ENCODE data around the gene ENOX1.

The ENOX1 gene

DNA sequence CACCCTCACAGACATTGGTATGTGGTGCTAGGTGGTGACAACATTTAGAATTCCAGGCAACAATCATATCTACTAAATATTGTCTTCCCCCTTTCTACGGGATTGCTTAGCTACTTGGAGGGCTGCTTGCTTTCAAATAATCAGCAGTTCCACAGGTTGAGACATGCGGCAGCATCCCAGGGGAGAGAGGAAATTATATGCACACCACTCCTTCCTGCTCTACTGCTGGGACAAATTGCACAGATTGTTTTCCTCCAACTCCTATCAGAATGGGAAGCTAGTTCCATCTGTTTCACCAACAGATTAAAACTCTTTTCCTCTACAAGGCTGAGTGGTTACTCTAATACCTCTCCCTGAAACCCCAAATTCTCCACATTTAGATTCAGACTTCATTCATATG, 488.0 kb downstream of the ENOX1 start:
- no peak for DNase-seq

DNA sequence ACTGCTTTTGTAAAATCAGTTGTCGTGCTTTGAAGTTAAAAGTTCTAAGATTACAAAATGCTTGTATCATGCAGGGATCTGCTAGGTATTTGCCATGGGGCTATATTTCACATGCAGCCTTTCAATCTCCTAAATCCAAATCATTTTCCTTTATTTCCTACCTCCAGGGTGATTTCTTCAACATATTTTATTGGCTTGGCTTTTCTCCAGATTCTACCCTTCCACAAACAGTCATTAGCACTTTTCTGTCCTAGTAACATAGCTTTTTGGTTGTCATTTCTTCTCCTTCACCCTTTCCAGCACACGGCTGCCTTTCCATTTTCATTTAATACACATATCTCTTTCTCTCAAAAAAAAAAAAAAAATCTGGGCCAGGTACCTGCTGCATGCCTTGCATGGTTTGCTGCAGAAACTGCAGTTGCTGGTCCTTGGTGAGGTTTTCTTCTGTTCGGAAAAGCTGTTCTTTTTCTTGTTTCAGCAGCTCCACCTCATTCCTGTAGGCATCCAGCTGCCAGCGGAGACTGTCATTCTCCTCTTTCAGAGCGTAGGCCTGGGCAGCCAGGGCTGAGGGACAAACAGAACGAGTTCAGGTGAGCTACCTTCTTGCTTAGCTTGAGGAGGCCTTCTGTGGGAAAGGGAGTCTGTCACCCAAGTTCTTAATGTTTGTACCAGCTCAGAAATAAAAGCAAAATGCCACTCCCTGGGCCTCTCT, 488.6 kb downstream of the ENOX1 start:
- no peak for DNase-seq

DNA sequence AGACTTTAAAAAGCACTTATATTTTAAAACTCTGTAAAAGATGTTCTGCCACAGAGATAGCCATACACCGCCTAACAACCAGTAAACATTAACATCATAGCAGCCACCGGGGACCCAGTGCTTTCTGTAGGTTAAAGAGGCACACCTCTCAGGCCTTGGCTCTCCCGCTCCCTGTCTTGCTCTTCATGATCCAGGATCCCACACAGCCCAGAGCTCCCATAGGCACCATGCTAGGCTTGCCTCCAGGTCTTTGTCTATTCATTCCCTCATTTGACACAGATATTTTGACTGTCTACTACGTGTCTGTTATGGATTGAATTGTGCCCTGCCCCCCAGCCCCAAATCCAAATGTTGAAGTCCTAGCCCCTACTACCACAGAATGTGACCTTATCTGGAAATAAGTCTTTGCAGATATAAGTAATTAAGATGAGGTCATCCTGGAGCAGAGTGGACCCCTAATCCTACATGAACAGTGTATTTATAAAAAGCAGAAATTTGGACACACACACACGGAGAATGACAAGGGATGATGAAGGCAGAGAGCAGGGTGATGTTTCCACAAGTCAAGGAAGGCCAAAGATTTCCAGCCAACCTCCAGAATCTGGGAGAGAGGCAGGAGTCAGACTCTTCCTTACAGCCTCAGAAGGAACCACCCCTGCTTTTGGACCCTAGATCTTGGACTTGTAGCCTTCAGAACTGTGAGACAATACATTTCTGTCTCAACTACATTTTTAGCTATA, 490.8 kb downstream of the ENOX1 start:
- no peak for DNase-seq

DNA sequence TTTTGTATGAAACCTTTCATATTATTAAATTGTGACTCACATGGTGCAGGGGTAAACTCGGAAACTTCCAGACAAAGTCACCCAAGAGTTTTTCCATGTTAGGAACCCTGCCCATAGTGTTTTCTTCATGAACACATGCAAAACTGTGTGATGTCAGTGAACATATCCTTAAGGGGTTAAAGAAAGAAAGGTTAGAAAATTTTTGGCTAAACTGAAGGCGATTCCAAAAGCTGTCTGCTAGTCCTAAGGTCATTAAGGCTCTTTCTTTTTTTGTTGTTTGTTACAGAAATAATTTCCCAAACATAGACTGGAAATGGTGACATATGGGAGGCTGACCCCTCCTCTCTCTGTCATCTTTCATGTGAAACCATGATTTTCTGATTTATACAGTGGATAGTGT, 491.5 kb downstream of the ENOX1 start:
- no peak for DNase-seq

DNA sequence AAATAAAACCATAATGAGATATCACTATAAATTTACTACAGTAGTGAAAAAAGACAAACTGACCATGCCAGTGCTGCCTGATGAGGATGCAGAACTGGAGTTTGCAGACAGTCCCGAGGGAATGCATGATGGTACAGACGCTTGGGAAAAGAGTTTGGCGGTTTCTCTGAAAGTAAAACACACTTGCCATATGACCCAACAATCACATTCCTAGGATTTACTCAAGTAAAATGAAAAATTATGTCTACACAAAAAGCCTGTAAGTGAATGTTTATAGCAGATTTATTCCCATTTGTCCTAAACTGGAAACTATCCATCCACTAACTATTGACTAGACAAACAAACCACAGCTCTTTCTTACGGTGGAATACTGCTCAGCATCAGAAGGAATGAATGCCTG, 492.4 kb downstream of the ENOX1 start:
- DNase-seq = no peak

DNA sequence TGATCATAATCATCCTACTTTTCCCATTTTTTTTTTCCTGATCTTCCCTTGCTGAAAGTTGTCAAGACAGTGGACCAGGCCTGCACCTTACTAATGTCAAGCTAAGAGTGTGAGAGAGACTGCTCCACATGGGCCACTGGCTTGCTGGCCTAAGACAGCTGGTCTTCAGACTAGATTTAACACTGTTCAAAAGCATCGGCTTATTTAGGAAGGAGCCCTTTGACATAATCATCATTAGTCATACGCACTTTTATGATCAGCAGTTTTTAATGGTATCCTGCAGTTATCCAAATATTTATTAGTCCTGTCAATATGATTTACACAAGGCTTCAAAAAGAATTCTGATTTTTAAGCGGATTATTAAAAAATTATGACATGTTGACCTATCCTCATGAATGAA, 492.8 kb downstream of the ENOX1 start:
- DNase-seq = no peak

DNA sequence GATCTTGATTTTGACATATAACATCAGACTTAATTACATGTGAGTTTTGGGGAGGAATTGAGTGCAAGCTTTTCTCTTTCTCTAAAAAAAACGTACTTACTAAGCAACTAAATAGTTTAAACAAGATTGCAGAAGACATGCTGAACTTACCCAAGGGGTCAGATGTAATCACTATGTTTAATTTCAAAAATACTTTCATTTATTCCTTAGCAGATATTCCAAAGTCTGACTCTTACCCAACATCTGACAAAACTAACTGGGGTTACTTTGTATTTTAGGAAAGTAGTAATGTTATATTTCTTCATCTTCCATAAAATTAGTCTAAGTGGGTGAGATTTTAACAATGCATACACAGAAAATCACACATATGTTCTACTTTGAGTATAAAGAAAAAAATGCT, 493.2 kb downstream of the ENOX1 start:
- no peak for DNase-seq

DNA sequence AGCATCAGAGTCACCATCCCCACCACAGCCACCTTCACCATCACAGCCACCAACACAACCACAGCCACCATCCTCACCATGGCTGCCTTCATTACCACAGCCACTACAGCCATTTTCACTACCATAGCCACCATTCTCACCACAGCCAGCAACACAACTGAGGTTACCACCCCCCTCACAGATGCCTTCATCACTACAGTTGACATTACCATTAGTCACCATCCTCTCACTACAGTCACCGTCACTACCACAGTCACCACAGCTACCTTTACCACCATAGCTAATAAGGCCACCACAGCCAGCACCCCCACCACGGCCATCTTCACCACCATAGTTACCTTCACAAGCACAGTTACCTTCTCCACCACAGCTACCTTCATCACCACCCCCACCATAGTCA, 493.8 kb downstream of the ENOX1 start:
- DNase-seq = peak; percentile 4

DNA sequence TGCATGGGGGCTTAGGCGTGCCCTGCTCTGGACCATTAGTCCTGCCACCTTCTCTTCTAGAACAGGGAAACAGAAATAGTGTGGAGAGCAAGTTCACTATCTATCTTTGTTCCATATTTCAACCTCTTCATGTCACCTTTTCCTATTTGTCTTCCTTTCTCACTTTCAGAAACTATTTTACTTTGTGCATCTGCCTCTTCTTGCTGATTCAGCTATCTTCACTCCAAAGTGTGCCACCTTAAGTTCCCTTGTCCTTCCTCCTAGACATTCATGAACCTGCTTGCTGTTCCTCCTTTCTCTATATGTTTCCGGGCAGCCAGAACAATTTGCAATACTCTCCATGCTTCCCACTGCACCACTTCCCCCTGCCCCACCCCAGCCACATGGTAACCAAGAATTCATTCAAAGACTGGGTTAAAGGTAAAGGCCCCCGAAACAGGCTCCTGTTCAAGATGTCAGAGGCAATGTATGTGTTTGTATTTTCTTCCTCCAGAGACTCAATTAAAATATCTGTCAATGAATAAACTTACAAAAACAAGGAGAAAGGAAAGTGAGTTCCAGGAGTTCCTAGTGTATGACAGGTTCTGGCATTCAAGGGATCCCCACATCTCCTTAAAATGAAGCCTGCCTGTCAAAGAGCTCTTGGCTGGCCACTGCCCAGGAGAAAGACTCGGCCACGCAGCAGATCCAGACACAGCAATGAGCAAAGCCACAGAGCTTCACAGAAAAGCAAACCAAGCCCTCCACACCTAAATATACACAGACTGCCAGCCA, 495.3 kb downstream of the ENOX1 start:
- DNase-seq = no peak

DNA sequence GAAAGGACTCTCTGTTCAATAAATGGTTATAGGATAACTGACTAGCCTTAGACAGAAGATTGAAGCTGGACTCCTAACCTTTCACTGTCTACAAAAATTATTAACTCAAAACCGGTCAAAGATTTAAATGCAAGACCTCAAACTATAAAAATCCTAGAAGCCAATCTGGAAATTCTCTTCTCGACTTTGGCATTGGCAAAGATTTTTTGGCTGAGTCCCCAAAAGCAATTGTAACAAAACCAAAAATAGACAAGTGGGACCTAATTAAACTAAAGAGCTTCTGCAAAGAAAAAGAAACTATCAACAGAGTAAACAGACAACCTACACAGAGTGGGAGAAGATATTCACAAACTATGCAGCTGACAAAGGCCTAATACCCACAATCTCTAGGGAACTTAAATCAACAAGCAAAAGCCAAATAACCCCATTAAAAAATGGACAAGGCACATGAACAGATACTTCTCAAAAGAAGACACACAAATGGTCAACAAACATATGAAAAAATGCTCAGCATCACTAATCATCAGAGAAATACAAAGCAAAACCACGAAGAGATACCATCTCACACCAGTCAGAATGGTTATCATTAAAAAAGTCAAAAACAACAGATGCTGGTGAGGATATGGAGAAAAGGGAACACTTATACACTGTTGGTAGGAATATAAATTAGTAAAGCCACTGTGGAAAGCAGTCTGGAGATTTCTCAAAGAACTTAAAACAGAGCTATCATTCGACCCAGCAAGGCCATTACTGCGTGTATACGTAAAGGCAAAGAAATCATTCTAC, 497.1 kb downstream of the ENOX1 start:
- DNase-seq = no peak

DNA sequence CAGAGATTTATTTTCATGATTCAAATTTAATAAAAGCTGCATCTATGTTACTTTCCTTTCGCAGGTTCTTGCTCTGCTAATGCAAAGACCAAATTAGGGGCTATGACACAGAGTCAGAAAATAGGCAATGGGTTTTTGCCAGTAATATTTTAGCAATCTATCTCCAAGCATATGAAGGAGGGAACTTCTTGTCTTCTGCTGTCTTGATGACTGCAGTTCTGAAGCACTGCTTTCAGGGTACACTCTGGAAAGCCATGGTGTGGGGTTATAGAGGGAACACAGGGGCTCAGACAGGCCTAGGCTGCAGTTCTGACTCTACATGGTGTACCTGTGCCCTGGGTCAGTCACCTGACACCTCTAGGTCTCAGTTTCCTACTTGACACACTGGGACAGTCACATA, 500.0 kb downstream of the ENOX1 start:
- no peak for DNase-seq

DNA sequence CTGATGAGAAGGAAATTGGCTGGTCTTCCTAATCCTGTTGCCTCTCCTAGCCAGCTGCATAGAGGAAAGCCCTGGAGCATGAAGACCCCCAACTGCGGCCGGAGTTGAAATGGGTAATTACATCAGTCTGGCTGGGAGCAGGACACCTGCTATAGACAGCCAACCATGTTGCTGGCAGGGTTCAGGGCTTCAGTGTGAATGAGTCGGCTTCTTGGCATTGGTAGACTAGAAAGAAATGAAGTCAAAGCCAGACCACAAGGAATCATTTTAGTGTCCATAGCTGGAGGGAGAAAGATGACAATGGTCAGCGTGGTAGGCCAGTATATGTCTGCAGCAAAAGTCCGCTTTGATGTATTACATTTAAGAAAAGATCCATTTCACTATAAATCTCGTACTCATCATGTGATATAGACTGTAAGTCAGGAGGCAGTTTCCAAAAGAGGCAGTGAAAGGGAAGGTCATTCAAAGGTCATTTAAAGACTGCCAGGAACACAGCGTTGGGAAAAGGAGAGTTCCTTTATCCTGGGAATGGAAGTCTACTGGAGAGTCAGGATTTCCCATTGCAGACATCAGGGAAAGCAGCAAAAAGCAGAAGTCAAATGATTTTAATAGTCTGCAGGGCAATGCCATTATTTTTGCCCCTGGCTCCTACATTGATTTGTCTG, 500.7 kb downstream of the ENOX1 start:
- no peak for DNase-seq

DNA sequence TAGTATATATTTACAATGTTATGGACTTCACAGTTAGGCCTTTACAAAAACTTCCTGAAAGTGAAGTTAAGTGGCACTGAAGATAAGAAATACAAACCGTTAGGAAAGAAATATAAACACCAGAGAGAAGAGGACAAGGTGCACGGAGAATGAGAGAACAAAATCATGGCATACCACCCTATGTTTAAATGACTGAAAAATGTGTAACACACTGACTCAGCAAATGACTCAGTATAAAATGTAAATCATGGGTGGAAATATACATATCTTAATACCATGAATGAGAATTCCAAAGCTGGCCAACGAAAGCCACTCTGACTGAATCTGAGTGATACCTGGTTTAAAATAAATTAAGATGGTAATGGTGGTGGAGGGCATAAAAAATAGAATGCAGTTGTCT, 502.6 kb downstream of the ENOX1 start:
- no peak for DNase-seq

DNA sequence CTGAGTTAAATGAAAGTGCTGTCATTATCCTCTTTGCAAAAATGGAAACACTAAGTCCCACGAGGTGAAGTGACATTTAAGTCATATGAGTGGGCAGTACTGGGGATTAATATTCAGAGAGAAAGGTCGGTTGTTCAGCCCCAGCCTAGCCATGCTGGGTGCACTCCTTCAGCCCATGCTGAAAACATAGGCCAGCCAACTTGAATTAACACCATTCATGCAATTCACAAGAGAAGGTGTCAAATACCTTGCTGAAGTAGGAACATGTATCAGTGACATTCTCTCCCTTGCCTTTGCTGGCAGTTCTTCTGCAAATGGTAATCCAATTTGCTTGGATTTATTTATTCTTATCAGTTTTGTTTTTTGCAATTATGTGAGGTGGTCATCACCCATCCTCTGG, 507.1 kb downstream of the ENOX1 start:
- DNase-seq = no peak

DNA sequence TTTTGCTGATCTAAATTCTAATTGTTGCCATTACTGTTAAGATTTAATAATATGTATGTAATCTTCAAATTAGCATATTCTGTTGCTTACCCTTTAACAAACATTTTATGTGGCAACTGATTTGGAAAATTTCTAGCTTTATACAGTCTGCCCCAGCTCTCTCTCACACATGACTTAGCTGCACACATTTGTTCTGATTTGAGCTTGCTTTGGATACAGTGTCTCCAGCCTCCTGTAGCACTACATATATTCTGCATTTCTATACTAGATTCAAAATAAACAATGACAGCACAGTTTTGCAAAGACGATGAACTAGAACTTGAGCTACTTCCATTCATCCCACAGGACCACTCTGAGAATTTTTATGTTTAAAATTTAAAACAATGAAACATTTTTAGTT, 508.6 kb downstream of the ENOX1 start:
- DNase-seq = no peak

DNA sequence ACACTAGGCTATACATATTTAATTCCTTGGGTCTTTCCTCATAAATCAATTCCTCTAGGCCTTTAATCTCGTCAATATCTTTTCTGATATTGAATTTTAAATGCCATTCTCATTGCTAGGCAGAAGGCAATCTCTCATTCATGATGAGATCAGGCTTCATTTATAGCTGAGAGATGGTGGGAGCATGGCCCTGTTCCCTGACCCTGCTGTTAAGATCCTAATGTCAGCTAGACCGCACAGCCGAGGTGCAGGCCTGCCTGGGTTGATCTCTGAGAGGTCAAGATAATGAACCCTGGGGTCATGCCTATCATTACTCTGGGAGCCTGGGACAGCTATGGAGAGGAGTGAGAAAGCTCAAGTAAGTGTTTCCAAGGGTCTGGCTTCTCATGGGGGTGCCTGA, 509.6 kb downstream of the ENOX1 start:
- no peak for DNase-seq

DNA sequence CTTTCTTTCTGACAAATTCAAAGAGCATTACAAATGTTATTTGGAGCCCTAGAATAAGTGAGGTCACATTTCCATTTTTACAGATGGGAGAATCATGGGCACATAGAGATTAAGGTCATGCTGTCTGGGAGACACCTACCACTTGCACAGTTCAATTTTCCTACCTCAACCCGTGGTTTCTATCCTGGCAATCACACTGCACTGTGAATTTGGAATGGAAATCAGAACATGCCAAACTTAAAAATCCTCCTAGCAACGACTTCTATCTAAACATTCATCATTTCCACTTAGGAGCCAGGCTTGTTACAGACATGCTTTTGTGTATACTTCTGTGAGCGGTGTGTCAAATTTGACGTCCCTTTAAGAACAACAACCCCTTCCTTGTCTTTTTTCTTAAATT, 511.9 kb downstream of the ENOX1 start:
- no peak for DNase-seq

DNA sequence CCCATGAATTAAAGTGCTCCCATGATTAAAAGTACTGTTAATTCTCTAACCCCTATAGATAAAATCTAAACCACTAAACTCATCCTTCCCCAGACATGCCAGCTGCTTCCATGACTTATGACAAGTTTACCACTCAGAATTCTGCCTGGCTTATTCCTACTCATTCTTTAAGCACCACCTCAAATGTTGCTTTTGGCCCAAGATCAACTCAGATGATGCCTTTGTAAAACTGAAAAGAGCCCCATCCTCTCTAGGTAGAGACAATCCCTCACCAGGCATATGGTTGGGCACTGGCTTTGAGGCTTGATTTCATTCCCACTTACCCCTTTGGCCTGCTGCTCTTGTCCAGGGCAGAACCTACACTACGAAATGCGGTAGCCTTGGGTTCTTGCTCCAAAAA, 513.4 kb downstream of the ENOX1 start:
- no peak for DNase-seq

DNA sequence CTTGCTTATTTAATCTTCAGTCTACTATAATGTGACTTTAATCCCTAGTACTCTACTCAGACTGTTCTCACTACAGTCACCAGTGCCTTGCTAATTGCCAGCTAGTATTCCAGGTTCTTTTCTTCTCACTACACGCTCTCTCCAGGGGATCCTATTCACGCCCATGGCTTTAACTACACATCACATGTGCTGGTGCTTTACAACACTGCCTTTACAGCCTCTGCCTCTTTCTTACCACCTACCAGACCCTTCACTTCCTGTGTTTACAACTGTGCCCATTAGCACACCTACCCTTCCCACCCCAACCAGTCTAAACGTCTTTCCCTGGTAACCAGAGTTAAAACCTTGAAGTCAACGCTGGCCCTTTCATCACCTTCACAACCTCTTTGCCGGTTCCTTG, 513.9 kb downstream of the ENOX1 start:
- no peak for DNase-seq

DNA sequence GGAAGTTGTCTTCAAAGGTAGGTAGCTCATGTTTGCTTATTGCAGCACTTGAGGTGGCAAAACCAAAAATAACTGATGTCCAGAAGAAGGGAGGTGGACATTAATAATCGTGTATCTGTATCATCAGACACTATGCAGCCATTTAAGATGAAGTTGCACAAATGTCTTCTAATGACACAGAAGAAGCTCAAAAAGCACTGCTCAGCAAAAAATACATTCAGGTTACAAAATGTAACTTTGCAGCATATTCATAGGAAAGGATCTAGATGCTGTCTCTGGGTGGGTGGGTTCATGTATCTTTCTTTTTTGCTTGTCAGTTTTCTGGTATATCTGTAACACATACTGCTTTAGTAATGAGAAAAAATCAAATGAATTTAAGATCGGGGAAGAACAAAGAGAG, 515.6 kb downstream of the ENOX1 start:
- no peak for DNase-seq

DNA sequence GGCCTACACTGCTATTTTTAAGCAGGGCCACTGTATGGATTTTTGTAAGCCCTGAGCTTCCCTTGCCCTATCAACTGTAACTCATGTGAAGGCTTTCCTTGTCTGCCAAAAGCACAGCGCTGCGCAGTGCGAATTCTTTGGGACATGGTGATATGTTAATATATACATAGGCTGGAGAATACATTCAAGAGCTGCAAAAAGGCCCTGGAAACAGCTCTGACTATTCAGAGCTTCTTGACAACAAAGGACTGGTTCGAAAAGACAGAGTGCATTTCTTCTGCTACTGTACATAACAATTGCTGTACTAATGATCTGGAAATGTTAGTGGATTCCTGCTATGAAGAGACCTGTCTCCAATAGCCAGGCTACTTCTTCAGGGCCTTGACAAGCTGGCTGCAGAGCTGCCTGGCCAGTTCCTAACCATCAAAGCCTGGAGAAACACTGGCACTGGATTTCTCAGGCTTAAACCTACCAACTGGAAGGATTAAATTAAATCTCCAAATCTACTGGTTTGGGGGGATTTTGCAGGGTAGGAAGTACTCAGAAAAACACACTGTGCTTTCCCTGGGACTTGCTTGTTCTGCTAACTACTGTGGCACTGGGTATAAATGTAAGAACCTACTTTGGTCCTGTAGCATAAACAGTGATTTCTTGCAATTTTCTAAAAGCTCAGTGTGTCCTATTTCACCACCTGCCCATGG, 516.5 kb downstream of the ENOX1 start:
- no peak for DNase-seq

DNA sequence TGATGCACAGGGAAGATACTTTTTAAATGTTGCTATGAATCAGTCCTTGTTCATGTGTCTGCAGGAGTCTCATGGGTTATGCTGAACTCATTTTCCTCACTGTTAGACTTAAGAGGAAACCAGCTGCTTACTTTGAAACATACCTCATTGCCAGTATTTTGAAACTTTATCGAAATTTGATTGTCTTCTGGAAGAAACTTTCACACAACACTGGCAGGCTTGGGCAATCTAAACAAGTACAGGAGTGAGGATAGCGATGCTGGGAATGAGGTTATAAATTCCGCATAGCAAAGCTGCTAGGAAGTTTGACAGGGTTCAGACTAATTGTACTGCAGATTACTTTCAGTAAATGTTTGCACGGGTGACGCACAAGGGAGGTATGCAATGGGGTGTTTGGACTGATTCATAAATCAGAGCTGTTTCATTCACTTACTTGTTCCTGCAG, 517.7 kb downstream of the ENOX1 start:
- DNase-seq = no peak
